Testis (tissue), 2 donors: ENCODE measurements around the gene AMIGO2.

Experiments
- POLR2A ChIP-seq: fragments of 450-650 bp; IDR thresholded peaks from one replicate; pipeline ENCODE4 v1.6.1; 2017; ENCODE audit warnings: antibody characterized with exemption, mild to moderate bottlenecking, moderate library complexity
- TF ChIP-seq, protein P1 (sequence below), 3 experiments: fragments of 450-650 bp in 2 of 3; fragments of 200-600 bp in 1 of 3; sonication (generic) in 1 of 3; IDR thresholded peaks; one replicate each; pipeline ENCODE4 v1.5.1; 2016 to 2019; ENCODE audit warnings: antibody characterized with exemption in 3 of 3, mild to moderate bottlenecking in 2 of 3, moderate library complexity in 1 of 3

DNA sequence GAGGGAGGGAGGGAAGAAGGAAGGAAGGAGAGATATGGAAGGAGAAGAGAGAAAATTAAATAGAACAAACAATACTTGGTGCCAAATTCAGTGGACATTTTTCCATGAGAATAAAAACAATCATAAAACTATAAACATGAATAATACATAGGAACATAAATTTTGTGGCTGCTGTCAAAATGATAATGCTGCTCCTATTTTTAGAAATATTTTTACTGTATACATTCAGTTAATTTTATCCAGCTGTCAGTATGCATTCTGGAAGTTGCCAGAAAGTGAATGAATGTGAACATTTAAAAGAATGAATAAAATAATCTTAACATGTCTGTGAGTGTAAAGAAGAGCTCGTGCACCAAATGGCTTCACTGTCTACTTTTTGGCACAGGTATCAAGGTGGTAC lies 14.2 kb downstream of the AMIGO2 start:
- TF ChIP-seq POLR2A = no peak
- TF ChIP-seq, protein P1, sequence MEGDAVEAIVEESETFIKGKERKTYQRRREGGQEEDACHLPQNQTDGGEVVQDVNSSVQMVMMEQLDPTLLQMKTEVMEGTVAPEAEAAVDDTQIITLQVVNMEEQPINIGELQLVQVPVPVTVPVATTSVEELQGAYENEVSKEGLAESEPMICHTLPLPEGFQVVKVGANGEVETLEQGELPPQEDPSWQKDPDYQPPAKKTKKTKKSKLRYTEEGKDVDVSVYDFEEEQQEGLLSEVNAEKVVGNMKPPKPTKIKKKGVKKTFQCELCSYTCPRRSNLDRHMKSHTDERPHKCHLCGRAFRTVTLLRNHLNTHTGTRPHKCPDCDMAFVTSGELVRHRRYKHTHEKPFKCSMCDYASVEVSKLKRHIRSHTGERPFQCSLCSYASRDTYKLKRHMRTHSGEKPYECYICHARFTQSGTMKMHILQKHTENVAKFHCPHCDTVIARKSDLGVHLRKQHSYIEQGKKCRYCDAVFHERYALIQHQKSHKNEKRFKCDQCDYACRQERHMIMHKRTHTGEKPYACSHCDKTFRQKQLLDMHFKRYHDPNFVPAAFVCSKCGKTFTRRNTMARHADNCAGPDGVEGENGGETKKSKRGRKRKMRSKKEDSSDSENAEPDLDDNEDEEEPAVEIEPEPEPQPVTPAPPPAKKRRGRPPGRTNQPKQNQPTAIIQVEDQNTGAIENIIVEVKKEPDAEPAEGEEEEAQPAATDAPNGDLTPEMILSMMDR (IDR thresholded peaks at IDR 0.05) = no peak
